ENCODE results near the gene IL7R. TPM values are rescaled to one million over a fixed set of nuclear protein-coding genes. Genes with fewer than 3 reads are reported as not detected.

The IL7R gene
- total and polyA plus RNA-seq, 2 of the 4 experiments (the other 2 are of a cell fraction), result 40.7 to 71.7 TPM

DNA sequence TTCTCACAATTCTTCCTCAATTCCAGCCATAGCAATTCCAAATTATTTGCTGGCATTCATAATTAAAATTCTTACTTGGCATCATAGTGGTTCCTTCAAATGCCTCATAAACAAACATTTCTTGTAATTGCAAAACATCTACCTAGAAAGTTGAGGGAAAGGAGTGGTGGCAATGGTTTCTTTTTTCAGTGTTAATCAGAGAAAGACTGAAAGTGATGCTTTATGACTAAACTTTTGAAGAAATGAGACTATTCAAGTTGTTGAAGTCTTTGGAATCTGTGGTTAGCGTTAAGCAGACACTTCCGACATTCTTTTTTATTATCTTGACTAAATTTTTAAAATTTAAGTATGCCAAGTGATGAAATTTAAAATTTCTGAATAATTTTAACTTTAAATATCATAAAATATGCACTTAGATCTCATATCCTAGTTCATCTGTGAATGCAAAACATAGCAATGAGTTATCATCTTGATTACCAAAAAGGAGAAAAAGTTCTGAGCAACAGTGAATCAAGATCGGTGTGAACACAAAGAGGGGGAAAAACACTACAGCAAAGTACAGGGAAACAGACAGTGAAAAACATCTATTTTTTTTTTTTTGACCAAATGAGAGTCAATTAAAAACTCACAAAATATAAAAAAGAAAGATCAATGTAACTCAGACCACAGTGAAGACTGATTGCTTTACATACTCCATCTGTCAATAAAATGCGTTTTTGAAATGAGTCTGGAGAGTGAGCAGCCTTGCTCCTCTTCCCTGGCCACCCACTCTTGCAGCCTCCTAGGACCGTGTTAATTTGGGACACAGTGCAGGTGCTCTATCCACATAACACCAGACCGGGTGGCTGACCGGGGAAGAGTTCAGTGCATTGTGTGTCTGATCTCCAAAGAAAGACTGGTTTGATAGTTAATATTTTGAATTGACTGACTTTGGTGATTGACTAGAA is 20.6 kb upstream of the IL7R start:
- Histone ChIP-seq H2BK20ac (ENCODE audit: low read depth, low read length) (no peak overlapping the region), H3K4me3 (ENCODE audit: insufficient read depth, low read depth, low read length) (no peak overlapping the region), H3K9ac (ENCODE audit: low read depth, low read length) (no peak overlapping the region), H2BK120ac (ENCODE audit: low read depth, low read length) (no peak overlapping the region), H3K36me3 (ENCODE audit: control insufficient read depth, insufficient read depth, low read length) (no peaks in the 10 kb centered on the region), H2AFZ (replicated peaks; ENCODE audit: low read length, poor library complexity) (no peak overlapping the region), H3K9me3 (ENCODE audit: control insufficient read depth, insufficient read depth, low read length) (no peaks in the 10 kb centered on the region), H3K56ac (ENCODE audit: extremely low read depth, insufficient read depth, low read length) (no peak overlapping the region), H4K20me1 (ENCODE audit: insufficient read depth, low read length) (no peaks in the 10 kb centered on the region), H2AK9ac (replicated peaks; ENCODE audit: low read depth, low read length, poor library complexity) (no peak overlapping the region), H3K4ac (ENCODE audit: low read depth, low read length) (no peak overlapping the region), H3K4me1 (ENCODE audit: control insufficient read depth, insufficient read depth, low read length) (peaks cover 2% of the 10 kb centered on the region; the same call in 1 of the 2 replicates), H2BK15ac (ENCODE audit: low read depth, low read length) (no peak overlapping the region), H3K79me1 (ENCODE audit: low read depth in 1 of 2, low read length in 2 of 2) (no peaks in the 10 kb centered on the region), H4K91ac (ENCODE audit: insufficient read depth, low read depth, low read length) (no peak overlapping the region), H3K4me2 (ENCODE audit: low read depth, low read length) (no peak overlapping the region), H2BK5ac (ENCODE audit: low read depth, low read length, poor library complexity, severe bottlenecking) (no peak overlapping the region), H4K8ac (ENCODE audit: low read depth in 2 of 2, low read length in 2 of 2) (no peak overlapping the region), H3K23ac (ENCODE audit: low read depth, low read length) (no peak overlapping the region), H2AK5ac (ENCODE audit: low read depth, low read length) (no peak overlapping the region), H3K9me1 (ENCODE audit: insufficient read depth, low read length) (no peaks in the 10 kb centered on the region), H4K5ac (ENCODE audit: low read depth, low read length) (no peak overlapping the region), H3K14ac (replicated peaks; ENCODE audit: low read depth, low read length) (no peak overlapping the region), H3K18ac (ENCODE audit: low read depth, low read length) (no peak overlapping the region), H3K27ac (ENCODE audit: insufficient read depth, low read length) (no peak overlapping the region), H3K27me3 (ENCODE audit: control insufficient read depth, insufficient read depth, low read length) (no peaks in the 10 kb centered on the region)
- TF ChIP-seq CEBPB (IDR thresholded peaks at IDR 0.05; ENCODE audit: low read depth, low read length) (no peak), POLR2A (IDR thresholded peaks at IDR 0.05; ENCODE audit: low read depth, low read length) (no peak), NFE2L2 (IDR thresholded peaks at IDR 0.05; ENCODE audit: low read depth, low read length) (no peak), MAFK (IDR thresholded peaks at IDR 0.05; ENCODE audit: low read depth, low read length) (no peak)
- WGBS, 2 experiments (ENCODE audit: extremely low coverage in 2 of 2, insufficient read length in 1 of 2), result no CpG with 5 or more reads among the region's 7 CpGs
- dilution Hi-C loops (cut with HindIII; ENCODE audit: low sequenced_read_pairs, unreplicated experiment) (no loop called here), intact Hi-C loops (cut with micrococcal nuclease) (no loop called here), in situ Hi-C loops (cut with MboI; ENCODE audit: low sequenced_read_pairs) (no loop called here)
- CTCF ChIA-PET, result no interaction called here
- BruUV-seq (replicated peaks), result no TSS peak
- no peak for ATAC-seq (ENCODE audit: low read depth)
- DNase-seq, result no peak
- POLR2A ChIA-PET (ENCODE audit: unreplicated experiment), result no interaction called here
